ENCODE measurements around the gene ATP6V0D1.

DNA sequence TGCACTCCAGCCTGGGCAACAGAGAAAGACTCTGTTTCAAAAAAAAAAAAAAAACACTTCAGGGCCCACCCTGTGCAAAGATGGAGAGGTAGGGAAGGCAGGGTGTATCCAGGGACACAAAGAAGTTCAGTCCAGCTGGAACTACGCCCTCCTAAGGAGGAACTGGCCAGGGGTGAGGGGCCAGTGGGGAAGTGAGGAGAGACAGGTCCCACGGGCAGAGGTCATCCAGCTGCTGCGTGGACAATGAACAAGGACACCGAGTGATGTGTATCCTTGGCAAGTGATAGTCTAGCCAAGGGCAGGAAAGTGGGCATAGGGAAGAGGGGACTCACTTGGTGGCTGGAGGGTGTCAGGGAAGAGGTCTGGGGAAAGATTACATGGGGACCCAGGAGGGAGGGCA lies 38.3 kb upstream of the ATP6V0D1 start:
- no peak for TF ChIP-seq POLR2A (IDR thresholded peaks at IDR 0.05; ENCODE audit: low read depth, low read length)
- no peak for TF ChIP-seq TAF1 (IDR thresholded peaks at IDR 0.05; ENCODE audit: low read depth, low read length)
- TF ChIP-seq POLR2AphosphoS5 (IDR thresholded peaks at IDR 0.05; ENCODE audit: low read depth, low read length): no peak

Data from GM12891 (cell line).